HuH-7.5 (cell line): Measurements from ENCODE around the gene AGBL4.
A peak's percentile ranks its signal among the peaks of the same experiment; 100 is the strongest.

Experiments
- DNase-seq: peaks from one replicate; pipeline ENCODE4 v3.0.0; 2011; ENCODE audit warnings: low spot score

The AGBL4 gene

DNA sequence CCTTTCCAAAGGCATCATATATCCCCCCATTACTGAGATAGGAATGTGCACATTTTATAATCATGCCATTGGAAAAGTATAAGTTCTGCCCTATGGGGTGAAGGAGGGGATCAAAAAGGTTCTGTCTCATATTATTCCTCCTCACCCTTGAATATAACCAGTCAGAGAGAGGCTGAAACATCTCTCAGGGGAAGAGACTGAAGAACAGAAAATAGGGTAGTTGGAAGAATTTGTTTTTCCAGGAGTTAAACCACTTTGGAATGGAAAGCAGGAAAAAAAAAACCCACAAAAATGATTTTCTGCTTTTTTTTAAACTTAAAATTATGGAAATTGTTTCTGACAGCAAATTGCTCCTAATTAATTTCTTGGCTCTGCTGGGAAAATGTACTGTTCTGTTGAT is 1194.3 kb downstream of the AGBL4 start:
- no peak for DNase-seq

- no peak for DNase-seq
Measured at GRCh38 chr1:48823168-48823567, 1200.6 kb downstream of the AGBL4 start.

- DNase-seq, result no peak
Measured at GRCh38 chr1:48820491-48820890, 1203.3 kb downstream of the AGBL4 start.

- DNase-seq, result peak; percentile 4
Measured at GRCh38 chr1:48817505-48818114, 1206.1 kb downstream of the AGBL4 start.

GRCh38 chr1:48810740-48811139 is 1213.0 kb downstream of the AGBL4 start:
- no peak for DNase-seq

DNA sequence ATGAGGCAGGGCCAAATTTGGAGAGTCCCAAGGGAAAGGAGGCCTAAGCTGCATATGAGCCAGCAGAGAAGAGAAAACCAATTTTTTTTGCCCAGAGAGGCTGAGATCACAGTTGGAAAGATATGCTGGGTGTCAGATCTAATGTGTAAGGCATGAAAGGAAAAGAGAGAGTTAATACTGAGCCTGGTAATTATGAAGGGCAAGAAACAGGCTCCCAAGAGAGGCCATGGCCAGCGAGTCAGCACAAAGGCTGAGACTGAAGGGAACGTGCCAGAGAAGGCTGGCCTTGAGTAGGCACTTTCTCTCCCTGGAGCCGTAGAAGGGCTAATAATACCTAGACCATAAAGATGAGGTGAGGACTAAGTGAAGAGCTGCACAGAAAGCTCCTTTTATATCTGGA is 1215.3 kb downstream of the AGBL4 start:
- DNase-seq, result no peak

DNA sequence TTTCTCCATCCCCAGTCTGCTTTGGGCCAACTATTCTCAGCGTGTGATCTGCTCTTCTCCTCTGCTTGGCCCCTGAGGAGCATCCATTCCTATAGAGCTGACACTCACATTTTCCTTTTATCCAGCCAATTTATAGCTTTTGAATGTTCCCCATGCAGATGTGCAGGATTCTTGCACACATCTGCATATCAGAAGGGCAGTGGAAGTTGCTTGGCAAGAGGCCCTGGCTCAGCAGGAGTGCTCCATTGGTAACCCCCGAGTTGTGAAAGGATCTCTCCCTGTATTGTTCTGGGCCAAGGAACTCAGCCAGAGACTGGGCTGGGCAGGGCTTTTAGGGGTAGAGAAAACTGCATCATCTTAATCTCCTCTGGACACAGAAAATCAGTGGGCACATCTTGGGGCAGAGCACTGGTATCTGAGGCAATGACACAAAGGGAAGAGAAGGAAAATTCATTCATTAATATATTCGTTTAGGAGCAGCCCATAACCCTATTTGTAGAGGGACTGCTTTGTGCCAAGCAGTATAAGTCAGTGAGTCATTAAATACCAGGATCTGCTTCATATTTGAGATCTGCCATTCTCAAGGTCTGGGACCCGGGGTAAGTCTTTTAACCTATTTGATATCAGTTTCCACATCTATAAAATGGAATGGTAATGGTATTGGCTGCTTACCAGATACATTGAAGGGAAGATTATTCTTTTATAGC is 1216.0 kb downstream of the AGBL4 start:
- no peak for DNase-seq

- no peak for DNase-seq
Measured at GRCh38 chr1:48803474-48803873, 1220.3 kb downstream of the AGBL4 start.

GRCh38 chr1:48794816-48795215 is 1228.9 kb downstream of the AGBL4 start:
- DNase-seq, result no peak

- DNase-seq, result no peak
Measured at GRCh38 chr1:48793863-48794262, 1229.9 kb downstream of the AGBL4 start.

DNA sequence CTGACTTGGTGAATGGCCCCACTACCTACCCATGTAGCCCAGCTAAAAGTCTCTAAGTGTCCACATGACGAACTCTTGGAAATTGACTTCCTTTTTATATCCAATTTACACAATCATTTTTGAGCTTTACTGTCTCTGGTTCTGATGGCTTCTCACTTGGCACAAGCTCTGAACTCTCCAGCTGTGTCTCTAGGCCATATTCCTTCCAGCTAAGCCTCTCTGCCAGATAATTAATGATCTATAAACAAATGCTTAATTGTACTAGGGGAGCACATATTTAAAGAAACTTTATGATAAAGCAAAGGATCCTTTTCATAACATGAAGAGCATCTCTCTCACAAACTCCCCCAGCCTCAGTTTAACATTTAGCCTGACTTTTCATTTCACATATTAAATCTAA is 1230.8 kb downstream of the AGBL4 start:
- DNase-seq, result no peak

DNA sequence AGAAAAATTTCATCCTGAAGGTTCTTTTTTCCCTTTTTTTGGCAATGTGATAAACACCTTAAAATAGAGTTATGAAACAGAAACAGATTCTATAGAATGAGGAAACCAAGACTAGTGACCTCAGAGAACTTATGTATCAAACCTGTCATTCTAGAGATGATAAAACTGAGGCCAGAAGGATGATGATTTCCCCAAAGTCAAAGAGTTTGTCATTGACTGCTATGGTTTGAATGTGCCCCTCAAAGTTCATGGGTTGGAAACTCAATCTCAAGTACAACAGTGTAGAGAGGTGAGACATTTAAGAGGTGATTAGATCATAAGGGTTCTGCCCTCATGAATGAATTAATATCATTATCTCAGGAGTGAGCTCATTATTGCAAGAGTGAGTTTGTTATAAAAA is 1233.4 kb downstream of the AGBL4 start:
- DNase-seq, result no peak

- no peak for DNase-seq
Measured at GRCh38 chr1:48789903-48790302, 1233.9 kb downstream of the AGBL4 start.

GRCh38 chr1:48785869-48786268 is 1237.9 kb downstream of the AGBL4 start:
- DNase-seq, result no peak

GRCh38 chr1:48784301-48784700 is 1239.5 kb downstream of the AGBL4 start:
- DNase-seq, result no peak

GRCh38 chr1:48777219-48777895 is 1246.4 kb downstream of the AGBL4 start:
- DNase-seq, result no peak

- no peak for DNase-seq
Measured at GRCh38 chr1:48776393-48777218, 1247.1 kb downstream of the AGBL4 start, which contains the start of gene BEND5. Gene BEND5, minus strand, starts transcription at chr1:48776891. Its CDS starts 60 bp downstream, at chr1:48776831.

DNA sequence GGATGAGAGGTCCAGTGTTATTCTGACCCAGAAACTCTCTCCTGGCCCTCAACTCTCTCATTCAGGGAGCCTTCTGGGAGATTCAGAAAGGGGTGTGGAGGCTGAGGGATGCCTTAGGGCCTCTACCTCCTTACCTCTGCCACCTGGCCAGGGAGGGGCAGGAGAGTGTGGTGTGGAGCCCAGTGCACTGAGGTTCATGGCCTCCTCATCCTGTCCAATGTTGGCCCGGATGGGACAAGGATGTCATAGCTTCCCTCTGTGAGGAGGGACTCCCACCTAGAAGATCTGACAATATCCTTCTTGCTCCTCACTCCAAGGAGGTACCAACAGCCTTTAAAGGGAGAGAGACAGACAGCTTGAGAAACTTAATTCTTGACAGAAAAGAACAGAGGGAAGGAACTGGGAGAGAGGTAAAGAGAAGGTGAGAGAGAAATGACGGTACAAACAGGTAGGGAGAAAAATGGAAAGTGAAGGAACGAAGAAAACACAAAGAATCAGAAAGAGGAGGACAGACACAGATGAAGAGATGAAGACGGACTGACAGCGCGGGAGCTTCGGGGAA is 1247.8 kb downstream of the AGBL4 start:
- no peak for DNase-seq

- DNase-seq, result no peak
Measured at GRCh38 chr1:48773133-48773532, 1250.6 kb downstream of the AGBL4 start.

DNA sequence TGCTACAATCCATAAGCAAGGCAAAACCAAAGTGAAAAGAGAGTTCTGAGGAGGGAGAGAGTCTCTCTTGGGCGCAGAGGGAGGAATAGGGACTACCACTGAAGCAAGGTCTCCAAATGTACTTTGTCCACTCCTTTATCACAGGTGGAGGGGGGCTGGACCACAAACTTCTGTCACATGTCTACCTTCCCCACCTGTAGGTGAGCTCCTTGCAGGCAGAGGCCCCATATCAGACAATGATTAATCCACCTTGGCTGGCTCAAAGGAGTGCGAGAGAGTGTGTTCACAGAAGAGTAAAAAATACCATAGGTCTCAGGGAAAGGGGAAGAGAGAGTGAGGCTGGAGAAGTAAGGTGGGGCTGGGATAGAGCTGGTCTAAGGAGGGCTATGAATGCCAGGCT is 1251.5 kb downstream of the AGBL4 start:
- no peak for DNase-seq

- no peak for DNase-seq
Measured at GRCh38 chr1:48771561-48771960, 1252.2 kb downstream of the AGBL4 start.

DNA sequence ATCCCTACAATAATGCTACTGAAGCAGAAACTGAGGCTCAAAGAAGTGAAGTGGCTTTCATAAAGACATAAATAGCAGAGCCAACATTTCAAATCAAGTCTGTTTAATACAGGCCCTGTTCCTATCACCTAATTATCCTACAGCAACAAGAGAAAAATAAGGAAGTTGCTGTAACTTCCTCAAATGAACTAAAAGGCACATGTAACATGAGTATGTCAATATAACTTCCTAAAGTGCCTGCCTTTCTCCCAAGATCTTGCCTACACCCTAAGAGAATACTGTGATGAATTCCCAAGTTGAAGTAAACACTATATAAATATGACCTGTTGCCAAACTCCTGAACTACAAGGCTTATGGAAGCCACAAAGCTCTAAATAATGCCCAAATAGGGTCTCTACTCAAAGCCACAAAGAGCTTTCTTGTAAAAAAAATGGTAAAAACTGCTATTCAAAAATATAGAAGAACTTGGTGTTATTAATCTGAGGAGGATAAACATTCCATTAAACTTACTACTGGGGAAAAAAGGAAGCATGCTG is 1255.7 kb downstream of the AGBL4 start:
- no peak for DNase-seq
